Mesenteric fat pad (tissue), 1 donor: ENCODE results near the gene CTNNA3. TPM values are rescaled to one million over a fixed set of nuclear protein-coding genes. Genes with fewer than 3 reads are reported as not detected.

Experiments
- DNase-seq: peaks from one replicate; pipeline ENCODE4 v3.0.0-alpha.2; 2020; ENCODE audit warnings: low spot score
- total RNA-seq: library from RNA; stranded (reverse); fragmentation: NEBNext Ultra II Directional; extraction: Animal tissue kit (Norgen Biotek cat#: 25700); gene quantifications from one replicate; pipeline ENCODE4 v1.2.1, GENCODE V29; 2021
- donor health status: DM: yes; HTN: yes; CAD: no.

The CTNNA3 gene
- total RNA-seq, 1 donor from 2014 or later = 0.10 TPM

- DNase-seq = no peak
Measured at GRCh38 chr10:67043041-67043440, 653.0 kb downstream of the CTNNA3 start.

GRCh38 chr10:67036808-67037207, 659.2 kb downstream of the CTNNA3 start:
- DNase-seq = no peak

GRCh38 chr10:67033878-67034277, 662.1 kb downstream of the CTNNA3 start:
- DNase-seq = no peak

- no peak for DNase-seq
Measured at GRCh38 chr10:67022099-67022498, 673.9 kb downstream of the CTNNA3 start.

- DNase-seq = no peak
Measured at GRCh38 chr10:67017218-67017617, 678.8 kb downstream of the CTNNA3 start.

- no peak for DNase-seq
Measured at GRCh38 chr10:67015225-67015624, 680.8 kb downstream of the CTNNA3 start.

- DNase-seq = no peak
Measured at GRCh38 chr10:67011981-67012380, 684.0 kb downstream of the CTNNA3 start.

GRCh38 chr10:67011480-67011879, 684.5 kb downstream of the CTNNA3 start:
- DNase-seq = no peak

- DNase-seq = no peak
Measured at GRCh38 chr10:67005981-67006380, 690.0 kb downstream of the CTNNA3 start.

GRCh38 chr10:67004690-67005089, 691.3 kb downstream of the CTNNA3 start:
- no peak for DNase-seq

- DNase-seq = no peak
Measured at GRCh38 chr10:66999762-67000545, 696.0 kb downstream of the CTNNA3 start.

GRCh38 chr10:66996996-66997395, 699.0 kb downstream of the CTNNA3 start:
- no peak for DNase-seq

- no peak for DNase-seq
Measured at GRCh38 chr10:66990143-66990830, 705.7 kb downstream of the CTNNA3 start.

- no peak for DNase-seq
Measured at GRCh38 chr10:66983475-66983818, 712.5 kb downstream of the CTNNA3 start.

- DNase-seq = no peak
Measured at GRCh38 chr10:66982792-66983474, 713.1 kb downstream of the CTNNA3 start.

GRCh38 chr10:66982053-66982420, 714.0 kb downstream of the CTNNA3 start:
- DNase-seq = no peak

- no peak for DNase-seq
Measured at GRCh38 chr10:66981361-66982052, 714.5 kb downstream of the CTNNA3 start.

GRCh38 chr10:66980246-66980815, 715.7 kb downstream of the CTNNA3 start:
- DNase-seq = no peak

GRCh38 chr10:66964946-66965345, 731.0 kb downstream of the CTNNA3 start:
- no peak for DNase-seq

GRCh38 chr10:66958466-66958865, 737.5 kb downstream of the CTNNA3 start:
- no peak for DNase-seq

- no peak for DNase-seq
Measured at GRCh38 chr10:66951896-66952295, 744.1 kb downstream of the CTNNA3 start.
